SW480 (cell line): Measurements from ENCODE around the gene FXYD2.
A peak's percentile ranks its signal among the peaks of the same experiment; 100 is the strongest.

Experiments
- DNase-seq: peaks from one replicate; pipeline ENCODE4 v3.0.0-alpha.2; 2016; ENCODE audit warnings: low spot score

FXYD2 gene

GRCh38 chr11:117796872-117797529, 27.5 kb downstream of the FXYD2 start, which contains the start of gene DSCAML1:
Gene DSCAML1, minus strand, starts transcription at chr11:117797216. Its CDS starts 137 bp downstream, at chr11:117797079.
- peak; percentile 19 for DNase-seq

GRCh38 chr11:117796456-117796871, 28.1 kb downstream of the FXYD2 start:
- DNase-seq: no peak

DNA sequence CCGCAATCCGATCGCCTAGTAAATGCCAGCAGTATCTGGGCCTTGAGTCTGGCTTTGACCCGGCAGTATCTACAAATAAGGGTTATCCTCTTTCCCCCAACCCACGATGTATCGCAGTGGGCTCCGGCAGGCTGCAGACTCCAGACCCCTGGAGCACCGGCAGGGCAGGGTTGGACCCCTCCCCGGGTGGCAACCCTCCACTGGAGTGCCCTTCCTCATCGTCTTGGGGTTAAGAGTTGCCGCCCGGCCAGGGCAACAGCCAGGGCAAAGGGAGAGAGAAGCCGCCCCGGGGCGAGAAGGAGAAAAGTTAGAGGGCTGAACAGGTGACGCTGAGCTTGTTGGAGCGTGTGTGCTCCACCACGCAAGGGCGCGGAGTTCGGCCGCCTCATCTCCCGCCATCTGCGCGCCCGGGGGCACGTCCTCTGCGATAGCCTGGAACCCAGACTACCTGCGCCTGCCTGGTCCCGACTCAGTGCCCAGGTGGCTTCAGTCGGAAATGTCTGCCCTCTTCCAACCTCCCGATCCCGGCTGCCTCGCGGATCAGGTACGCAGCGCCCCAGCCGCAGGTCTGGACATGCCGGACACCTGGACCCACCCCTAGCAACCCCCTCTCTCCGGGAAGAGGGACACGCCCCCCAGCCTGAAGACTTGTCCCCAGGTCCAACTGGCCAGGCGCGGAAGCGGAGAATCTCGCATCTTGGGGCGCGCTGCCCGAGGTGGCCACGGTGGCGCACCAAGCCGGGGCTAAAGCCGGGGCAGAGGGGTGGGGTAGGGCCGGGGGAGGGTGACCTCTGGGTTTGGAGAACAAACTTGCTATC, 28.7 kb downstream of the FXYD2 start:
- DNase-seq: no peak

GRCh38 chr11:117794772-117795629, 29.5 kb downstream of the FXYD2 start:
- DNase-seq: no peak

DNA sequence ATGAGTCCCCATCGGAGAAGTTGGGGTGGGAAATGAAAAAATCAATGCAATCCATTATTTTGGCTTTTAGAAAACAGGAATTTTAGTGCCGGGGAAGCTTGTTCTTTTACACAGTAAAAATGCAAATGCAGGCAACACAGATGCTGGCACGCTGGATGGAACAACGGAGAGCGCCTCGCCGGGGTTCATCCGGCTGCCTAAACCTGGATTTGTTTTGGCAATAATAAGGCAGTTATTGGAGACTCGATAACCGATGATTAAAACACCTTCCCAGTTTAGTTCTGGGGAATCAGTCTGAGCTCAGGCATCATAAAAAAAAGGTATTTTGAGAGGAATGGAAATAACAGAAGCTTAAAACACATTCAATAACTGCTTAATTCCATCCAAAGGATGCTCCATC, 30.4 kb downstream of the FXYD2 start:
- DNase-seq: no peak

- DNase-seq: no peak
Measured at GRCh38 chr11:117793583-117793982, 31.0 kb downstream of the FXYD2 start.

DNA sequence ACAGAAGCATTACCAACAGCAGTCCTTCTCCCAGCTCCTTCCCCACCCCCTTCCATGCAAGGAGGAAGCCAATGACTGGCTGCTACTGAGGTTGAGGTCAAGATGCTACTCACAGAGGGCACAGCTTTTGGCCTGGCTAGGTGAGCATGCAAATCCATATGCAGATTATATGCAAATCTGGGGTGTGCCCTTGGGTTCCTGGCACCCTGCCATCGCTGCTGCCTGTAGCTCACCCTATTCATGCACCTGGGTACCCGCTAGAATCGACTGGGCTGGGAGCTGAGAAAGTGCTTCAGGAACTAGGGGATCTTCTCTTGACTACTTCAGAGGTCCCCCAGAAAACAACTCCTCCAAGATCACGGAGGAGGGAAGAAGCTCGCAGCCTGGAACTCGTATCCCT, 31.6 kb downstream of the FXYD2 start:
- no peak for DNase-seq

- no peak for DNase-seq
Measured at GRCh38 chr11:117792241-117792640, 32.3 kb downstream of the FXYD2 start.

- no peak for DNase-seq
Measured at GRCh38 chr11:117790279-117790678, 34.3 kb downstream of the FXYD2 start.

DNA sequence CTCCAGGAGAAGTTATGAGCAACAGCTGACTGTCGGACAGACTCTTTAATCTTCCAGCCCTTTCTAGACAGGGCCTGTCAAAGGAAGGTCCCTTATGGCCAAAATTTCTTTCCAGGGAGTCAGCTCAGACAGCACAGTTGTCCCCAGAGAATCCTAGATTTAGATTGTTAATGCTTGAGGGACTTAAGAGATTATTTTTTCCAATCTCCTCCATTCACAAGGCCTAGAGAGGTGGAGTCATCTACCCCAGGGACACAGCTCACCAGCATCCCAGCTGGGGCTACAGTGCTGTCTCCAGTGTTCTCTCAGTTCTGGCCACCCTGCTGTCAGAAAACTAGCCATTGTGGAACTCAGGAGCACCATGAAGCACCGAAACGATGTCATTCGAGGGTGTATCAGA, 35.3 kb downstream of the FXYD2 start:
- DNase-seq: no peak

GRCh38 chr11:117786135-117786870, 38.2 kb downstream of the FXYD2 start:
- peak; percentile 65 for DNase-seq

DNA sequence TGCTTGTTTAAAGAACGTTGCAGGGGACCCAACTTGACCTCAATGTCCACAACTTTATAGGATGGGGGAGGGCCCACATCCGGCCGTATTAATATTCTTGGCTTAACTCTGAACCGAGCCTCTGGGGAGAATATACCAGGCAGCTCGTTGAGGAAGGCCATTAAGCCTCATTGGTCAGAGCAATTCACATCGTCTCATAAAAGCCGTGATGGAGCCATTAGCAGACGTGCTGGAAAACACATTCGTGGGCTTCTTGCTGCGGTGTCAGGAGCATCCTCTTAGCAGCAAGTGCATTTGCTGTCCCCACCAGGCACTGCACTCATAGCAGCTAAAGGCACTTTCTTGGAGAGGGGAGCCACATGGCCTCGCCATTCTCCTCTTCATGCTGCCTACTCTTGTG, 42.4 kb downstream of the FXYD2 start:
- DNase-seq: no peak

- DNase-seq: no peak
Measured at GRCh38 chr11:117781627-117782026, 42.9 kb downstream of the FXYD2 start.

DNA sequence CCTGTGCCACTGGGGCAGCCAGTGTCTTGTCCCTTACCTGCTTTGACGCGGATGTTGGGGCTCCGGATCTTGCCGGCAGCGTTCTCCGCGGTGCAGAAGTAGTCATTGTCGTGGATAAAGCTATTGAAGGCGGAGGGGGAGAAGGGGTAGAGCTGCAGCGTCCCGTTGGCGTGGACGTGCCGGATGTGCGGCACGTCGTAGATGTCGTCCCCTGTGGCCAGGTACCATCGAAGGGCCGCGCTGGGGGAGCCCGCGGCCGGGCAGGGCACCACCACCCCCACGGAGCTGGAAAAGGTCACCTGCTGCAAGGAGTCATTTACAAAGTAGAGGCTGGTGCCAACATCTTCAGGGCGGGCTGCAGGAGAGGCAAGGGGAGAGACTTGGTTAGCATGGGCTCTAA, 44.1 kb downstream of the FXYD2 start:
- DNase-seq: no peak

GRCh38 chr11:117774553-117774952, 50.0 kb downstream of the FXYD2 start:
- no peak for DNase-seq

GRCh38 chr11:117772360-117772759, 52.2 kb downstream of the FXYD2 start:
- no peak for DNase-seq

DNA sequence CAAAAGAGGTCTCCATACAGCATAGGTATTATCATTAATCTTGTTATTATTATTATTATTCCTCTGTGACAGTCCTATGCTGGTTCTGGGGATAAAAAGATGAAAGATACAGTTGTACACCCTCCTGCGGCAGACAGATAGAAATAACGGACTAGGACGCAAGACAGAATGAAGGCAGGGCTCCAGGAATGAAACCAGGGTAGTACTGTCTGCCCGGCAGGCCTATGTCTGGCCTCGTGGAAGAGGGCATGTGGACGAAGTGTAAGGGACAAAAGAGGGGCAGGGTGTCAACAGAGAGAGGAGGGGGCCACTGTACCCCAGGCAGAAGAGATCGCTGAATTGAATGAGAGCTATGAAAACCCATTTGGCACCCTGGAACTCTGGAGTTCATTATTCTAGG, 52.7 kb downstream of the FXYD2 start:
- DNase-seq: no peak

- DNase-seq: no peak
Measured at GRCh38 chr11:117771197-117771596, 53.3 kb downstream of the FXYD2 start.

DNA sequence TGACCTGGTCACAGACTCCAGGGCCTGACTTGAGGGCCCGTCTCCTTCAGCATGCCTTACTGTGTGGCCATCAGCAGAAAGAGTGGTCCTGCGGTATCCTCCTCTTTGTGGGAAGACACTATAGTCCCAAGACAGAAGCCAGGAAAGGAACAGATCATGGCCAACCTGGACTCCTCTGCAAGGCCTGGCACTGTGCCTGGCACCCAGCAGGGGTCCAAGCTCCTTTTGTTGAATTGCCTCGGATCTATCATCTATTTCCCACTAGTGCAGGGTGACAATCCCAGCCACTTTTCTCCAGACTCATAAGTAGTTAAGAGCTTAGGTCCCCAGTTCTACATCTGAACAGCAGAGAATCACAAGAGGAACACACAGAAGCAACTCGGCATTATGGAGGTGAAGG, 54.5 kb downstream of the FXYD2 start:
- DNase-seq: no peak
